ENCODE results near the gene LRRC56. TPM values are rescaled to one million over a fixed set of nuclear protein-coding genes. Genes with fewer than 3 reads are reported as not detected.

LRRC56 gene
- total and polyA plus RNA-seq, 4 donors, result 0.08 to 0.46 (median 0.20) TPM

GRCh38 chr11:503179-503981 lies 33.9 kb upstream of the LRRC56 start (continued):
- TF ChIP-seq GABPA (IDR thresholded peaks at IDR 0.05 in 1 of 2, conservative IDR thresholded peaks at IDR 0.05 in 1 of 2), result no peak
- TF ChIP-seq NR2F2 (IDR thresholded peaks at IDR 0.05), result no peak
- TF ChIP-seq JUND (IDR thresholded peaks at IDR 0.05), result no peak
- no peak for TF ChIP-seq SP1 (IDR thresholded peaks at IDR 0.05)
- no peak for TF ChIP-seq FOXA2 (IDR thresholded peaks at IDR 0.05)
- no peak for TF ChIP-seq TAF1 (conservative IDR thresholded peaks at IDR 0.05)
- TF ChIP-seq HNF4A (conservative IDR thresholded peaks at IDR 0.05), result no peak
- no peak for TF ChIP-seq RXRA (IDR thresholded peaks at IDR 0.05)

- H3K9me3 ChIP-seq (ENCODE audit: control insufficient read depth in 4 of 4, low read length in 3 of 4), result no peaks in the 10 kb centered on the region
- DNase-seq (ENCODE audit: low spot score), result peak; percentile 50
- H3K4me3 ChIP-seq (ENCODE audit: low read depth in 1 of 3, low read length in 3 of 3), result peak overlapping the region in 2 of 3 donors; percentile 5 to 37
- H3K36me3 ChIP-seq (ENCODE audit: control insufficient read depth in 4 of 4, insufficient read depth in 3 of 4, low read depth in 1 of 4, low read length in 3 of 4), result peaks cover 11 to 21% (median 12%) of the 10 kb centered on the region in 4 donors
- 41% methylated on average over 72 of the region's 72 CpGs for WGBS
- peak overlapping the region; percentile 39 to 63 for H3K27ac ChIP-seq (ENCODE audit: low read depth in 1 of 2, low read length in 2 of 2)
- no peak for TF ChIP-seq JUND (IDR thresholded peaks at IDR 0.05)
- TF ChIP-seq FOXA1 (IDR thresholded peaks at IDR 0.05), result no peak
- TF ChIP-seq FOXA2 (IDR thresholded peaks at IDR 0.05), result no peak
- no peak for TF ChIP-seq HNF4A (conservative IDR thresholded peaks at IDR 0.05)
- TF ChIP-seq ZBTB33 (IDR thresholded peaks at IDR 0.05), result no peak
- no peak for TF ChIP-seq GABPA (IDR thresholded peaks at IDR 0.05 in 1 of 2, conservative IDR thresholded peaks at IDR 0.05 in 1 of 2)
- TF ChIP-seq TAF1 (conservative IDR thresholded peaks at IDR 0.05), result no peak
- no peak for TF ChIP-seq SP1 (IDR thresholded peaks at IDR 0.05)
- TF ChIP-seq EGR1 (IDR thresholded peaks at IDR 0.05; ENCODE audit: low read depth in 2 of 2), result no peak
- peak overlapping the region in 1 of 2 donors; percentile 21 for H3K9ac ChIP-seq (ENCODE audit: low read depth in 1 of 2, low read length in 2 of 2)
- no peaks in the 10 kb centered on the region for H3K27me3 ChIP-seq (ENCODE audit: control insufficient read depth in 4 of 4, insufficient read depth in 4 of 4, low read length in 3 of 4)
- H3K4me1 ChIP-seq (ENCODE audit: control insufficient read depth in 4 of 4, insufficient read depth in 4 of 4, low read length in 3 of 4), result peaks cover 12 to 33% (median 24%) of the 10 kb centered on the region in 4 donors
Observed at GRCh38 chr11:504053-504993, 33.0 kb upstream of the LRRC56 start.

- peaks cover 7 to 17% (median 10%) of the 10 kb centered on the region in 4 donors for H3K36me3 ChIP-seq (ENCODE audit: control insufficient read depth in 4 of 4, insufficient read depth in 3 of 4, low read depth in 1 of 4, low read length in 3 of 4)
- peak overlapping the region in 1 of 2 donors; percentile 27 for H3K9ac ChIP-seq (ENCODE audit: low read depth in 1 of 2, low read length in 2 of 2)
- H3K4me1 ChIP-seq (ENCODE audit: control insufficient read depth in 4 of 4, insufficient read depth in 4 of 4, low read length in 3 of 4), result peaks cover 12 to 33% (median 24%) of the 10 kb centered on the region in 4 donors
- 81% methylated on average over 7 of the region's 7 CpGs for WGBS
- H3K4me3 ChIP-seq (ENCODE audit: low read depth in 1 of 3, low read length in 3 of 3), result peak overlapping the region in 1 of 3 donors; percentile 37
- no peak for DNase-seq (ENCODE audit: low spot score)
- TF ChIP-seq EGR1 (IDR thresholded peaks at IDR 0.05; ENCODE audit: low read depth in 2 of 2) (no peak), HNF4G (IDR thresholded peaks at IDR 0.05) (no peak), SP1 (IDR thresholded peaks at IDR 0.05) (no peak), TAF1 (conservative IDR thresholded peaks at IDR 0.05) (no peak), MAX (IDR thresholded peaks at IDR 0.05) (no peak), GABPA (IDR thresholded peaks at IDR 0.05 in 1 of 2, conservative IDR thresholded peaks at IDR 0.05 in 1 of 2) (no peak), CTCF (IDR thresholded peaks at IDR 0.05; ENCODE audit: low read depth, low read length, missing input control) (no peak), JUND (IDR thresholded peaks at IDR 0.05) (no peak)
- H3K27me3 ChIP-seq (ENCODE audit: control insufficient read depth in 4 of 4, insufficient read depth in 4 of 4, low read length in 3 of 4), result no peaks in the 10 kb centered on the region
- H3K9me3 ChIP-seq (ENCODE audit: control insufficient read depth in 4 of 4, low read length in 3 of 4), result no peaks in the 10 kb centered on the region
- H3K27ac ChIP-seq (ENCODE audit: low read depth in 1 of 2, low read length in 2 of 2), result peak overlapping the region in 1 of 2 donors; percentile 63
Observed at GRCh38 chr11:504994-505344, 32.4 kb upstream of the LRRC56 start.

Measured in liver (tissue), 9 donors.